Stimulated activated CD4-positive, alpha-beta T cell treated with anti-CD3 and anti-CD28 coated beads, Interleukin-4, amount 100 ng/mL, for 4 hours (primary cell): Measurements from ENCODE around the gene ERG28.

ENCODE experiments used
- DNase-seq, 2 experiments: peaks; one replicate each; pipeline ENCODE4 v3.0.0-alpha.2; 2020

The ERG28 gene

GRCh38 chr14:75657331-75657730 is 3.3 kb downstream of the ERG28 start:
- no peak for DNase-seq

GRCh38 chr14:75655235-75655634 is 5.4 kb downstream of the ERG28 start:
- no peak for DNase-seq

GRCh38 chr14:75654127-75654732 is 6.4 kb downstream of the ERG28 start:
- peak; percentile 74 to 81 for DNase-seq

- no peak for DNase-seq
These were observed 7.1 kb downstream of the ERG28 start for GRCh38 chr14:75653563-75653962.

- DNase-seq, result no peak
These were observed 10.2 kb downstream of the ERG28 start for GRCh38 chr14:75650253-75651058.

- DNase-seq, result no peak
These were observed 10.9 kb downstream of the ERG28 start for GRCh38 chr14:75649773-75650172.

GRCh38 chr14:75649337-75649736 is 11.3 kb downstream of the ERG28 start:
- no peak for DNase-seq

- no peak for DNase-seq
These were observed 12.4 kb downstream of the ERG28 start for GRCh38 chr14:75648066-75648838.

GRCh38 chr14:75647640-75648039 is 13.0 kb downstream of the ERG28 start:
- no peak for DNase-seq

GRCh38 chr14:75646762-75647161 is 13.9 kb downstream of the ERG28 start:
- no peak for DNase-seq

- no peak for DNase-seq
These were observed 15.6 kb downstream of the ERG28 start for GRCh38 chr14:75645056-75645455.

- DNase-seq, result no peak
These were observed 16.7 kb downstream of the ERG28 start for GRCh38 chr14:75643985-75644384.

GRCh38 chr14:75640876-75641275 is 19.8 kb downstream of the ERG28 start:
- DNase-seq, result no peak

GRCh38 chr14:75636100-75636692 is 24.5 kb downstream of the ERG28 start:
- DNase-seq, result no peak

- DNase-seq, result no peak
These were observed 25.8 kb downstream of the ERG28 start for GRCh38 chr14:75634848-75635247.

- no peak for DNase-seq
These were observed 29.2 kb downstream of the ERG28 start for GRCh38 chr14:75631453-75631831.

- DNase-seq, result no peak
These were observed 29.8 kb downstream of the ERG28 start for GRCh38 chr14:75630695-75631452.

- DNase-seq, result no peak
These were observed 31.9 kb downstream of the ERG28 start for GRCh38 chr14:75628816-75629215.

GRCh38 chr14:75627406-75627805 is 33.3 kb downstream of the ERG28 start:
- DNase-seq, result no peak

GRCh38 chr14:75626863-75627262 is 33.8 kb downstream of the ERG28 start:
- DNase-seq, result no peak

GRCh38 chr14:75626396-75626795 is 34.3 kb downstream of the ERG28 start:
- no peak for DNase-seq

- no peak for DNase-seq
These were observed 35.6 kb downstream of the ERG28 start for GRCh38 chr14:75625034-75625433.

- no peak for DNase-seq
These were observed 41.1 kb downstream of the ERG28 start for GRCh38 chr14:75619548-75619947.
